IMR-90 (cell line): ENCODE data around the gene CLDN9. TPM values are rescaled to one million over a fixed set of nuclear protein-coding genes. Genes with fewer than 3 reads are reported as not detected.

Source experiments
- ATAC-seq: fragments of 200-7000 bp; cut with Tn5 transposase; 2 replicates; pipeline ENCODE4 v1.9.1; 2020; ENCODE audit warnings: low read depth, mild to moderate bottlenecking, moderate library complexity
- BruUV-seq: library from RNA; stranded (reverse); fragments of 400-500 nt; replicated peaks from 2 replicates; lab custom pipeline; 2021; lab: Mats Ljungman, UMichigan
- CTCF ChIA-PET: fragments of 300-600 bp; formaldehyde crosslinking; extraction: SDS; loops from one replicate; lab custom pipeline; 2021; ENCODE audit warnings: antibody characterized with exemption; lab: Yijun Ruan, JAX
- POLR2A ChIA-PET: fragments of 300-600 bp; sonication (Branson Sonifier 250); formaldehyde crosslinking; loops from one replicate; lab custom pipeline; 2022; ENCODE audit warnings: antibody characterized with exemption; ENCODE audit not compliant: unreplicated experiment; lab: Charles Lee
- DNase-seq: peaks from one replicate; pipeline ENCODE4 v3.0.0; 2013
- H2AFZ ChIP-seq: replicated peaks from 2 replicates; pipeline ENCODE3; 2013; ENCODE audit warnings: low read length, mild to moderate bottlenecking; ENCODE audit not compliant: poor library complexity
- H2AK5ac ChIP-seq: 2 replicates; pipeline ENCODE4 v1.6.1; 2013; ENCODE audit warnings: low read depth, low read length, inconsistent platforms
- H2AK9ac ChIP-seq: replicated peaks from 2 replicates; pipeline ENCODE3; 2013; ENCODE audit warnings: mild to moderate bottlenecking, low read depth, low read length, moderate library complexity; ENCODE audit not compliant: poor library complexity
- H2BK120ac ChIP-seq: 2 replicates; pipeline ENCODE4 v1.6.1; 2013; ENCODE audit warnings: low read depth, low read length, inconsistent platforms
- H2BK15ac ChIP-seq: 3 replicates; pipeline ENCODE4 v1.6.1; 2013; ENCODE audit warnings: low read depth, low read length, inconsistent platforms
- H2BK20ac ChIP-seq: 2 replicates; pipeline ENCODE4 v1.6.1; 2013; ENCODE audit warnings: low read depth, mild to moderate bottlenecking, inconsistent platforms, low read length, moderate library complexity
- H2BK5ac ChIP-seq: 2 replicates; pipeline ENCODE4 v1.6.1; 2013; ENCODE audit warnings: mild to moderate bottlenecking, low read depth, low read length, inconsistent platforms; ENCODE audit not compliant: poor library complexity, severe bottlenecking
- H3K14ac ChIP-seq: replicated peaks from 2 replicates; pipeline ENCODE4 v1.6.1; 2013; ENCODE audit warnings: low read depth, low read length, inconsistent platforms
- H3K18ac ChIP-seq: 2 replicates; pipeline ENCODE4 v1.6.1; 2013; ENCODE audit warnings: low read depth, low read length, control low read depth
- H3K23ac ChIP-seq: 2 replicates; pipeline ENCODE4 v1.6.1; 2013; ENCODE audit warnings: low read depth, low read length, inconsistent platforms
- H3K27ac ChIP-seq: 2 replicates; pipeline ENCODE4 v1.5.1; 2013; ENCODE audit warnings: mild to moderate bottlenecking, control low read depth, low read length; ENCODE audit not compliant: insufficient read depth
- H3K27me3 ChIP-seq: 2 replicates; pipeline ENCODE4 v1.6.1; 2013; ENCODE audit warnings: low read length; ENCODE audit not compliant: control insufficient read depth, insufficient read depth
- H3K36me3 ChIP-seq: 2 replicates; pipeline ENCODE4 v1.6.1; 2013; ENCODE audit warnings: low read length, mixed read lengths; ENCODE audit not compliant: control insufficient read depth, insufficient read depth
- H3K4ac ChIP-seq: 2 replicates; pipeline ENCODE4 v1.6.1; 2013; ENCODE audit warnings: low read depth, low read length, inconsistent platforms
- H3K4me1 ChIP-seq: 2 replicates; pipeline ENCODE4 v1.6.1; 2013; ENCODE audit warnings: low read length, mixed read lengths; ENCODE audit not compliant: control insufficient read depth, insufficient read depth
- H3K4me2 ChIP-seq: 2 replicates; pipeline ENCODE4 v1.6.1; 2013; ENCODE audit warnings: low read depth, mild to moderate bottlenecking, control low read depth, low read length, moderate library complexity
- H3K4me3 ChIP-seq: 2 replicates; pipeline ENCODE4 v1.5.1; 2013; ENCODE audit warnings: low read depth, mild to moderate bottlenecking, control low read depth, low read length, moderate library complexity; ENCODE audit not compliant: insufficient read depth
- H3K56ac ChIP-seq: 2 replicates; pipeline ENCODE4 v1.6.1; 2013; ENCODE audit warnings: low read length, inconsistent platforms; ENCODE audit not compliant: insufficient read depth; ENCODE audit errors: extremely low read depth
- H3K79me1 ChIP-seq, 2 experiments: 2 replicates each; pipeline ENCODE4 v1.6.1; 2013; ENCODE audit warnings: low read length in 2 of 2, inconsistent platforms in 1 of 2, low read depth in 1 of 2
- H3K9ac ChIP-seq: 2 replicates; pipeline ENCODE4 v1.6.1; 2013; ENCODE audit warnings: low read depth, low read length, control low read depth
- H3K9me1 ChIP-seq: 2 replicates; pipeline ENCODE4 v1.6.1; 2013; ENCODE audit warnings: low read length, inconsistent platforms; ENCODE audit not compliant: insufficient read depth
- H3K9me3 ChIP-seq: 2 replicates; pipeline ENCODE4 v1.6.1; 2013; ENCODE audit warnings: low read length; ENCODE audit not compliant: control insufficient read depth, insufficient read depth
- H4K20me1 ChIP-seq: 2 replicates; pipeline ENCODE4 v1.6.1; 2013; ENCODE audit warnings: low read length, inconsistent platforms; ENCODE audit not compliant: insufficient read depth
- H4K5ac ChIP-seq: 2 replicates; pipeline ENCODE4 v1.6.1; 2013; ENCODE audit warnings: mild to moderate bottlenecking, low read depth, low read length, control low read depth
- H4K8ac ChIP-seq, 2 experiments: 2 replicates each; pipeline ENCODE4 v1.6.1; 2013; ENCODE audit warnings: low read depth in 2 of 2, low read length in 2 of 2, control low read depth in 1 of 2, inconsistent platforms in 1 of 2
- H4K91ac ChIP-seq: 2 replicates; pipeline ENCODE4 v1.6.1; 2013; ENCODE audit warnings: low read depth, low read length, inconsistent platforms; ENCODE audit not compliant: insufficient read depth
- BHLHE40 ChIP-seq: fragments of 150-350 bp; IDR thresholded peaks from 2 replicates; pipeline ENCODE4 v1.6.1; 2016; ENCODE audit warnings: mild to moderate bottlenecking, low read depth, low read length
- CHD1 ChIP-seq: IDR thresholded peaks from 2 replicates; pipeline ENCODE4 v1.6.1; 2012; ENCODE audit warnings: low read depth, low read length, improper control_type of control experiment
- CTCF ChIP-seq: conservative IDR thresholded peaks from 2 replicates; pipeline ENCODE4 v1.5.1; 2012; ENCODE audit warnings: mild to moderate bottlenecking, low read depth, low read length, improper control_type of control experiment
- FOS ChIP-seq: fragments of 150-350 bp; IDR thresholded peaks from 2 replicates; pipeline ENCODE4 v1.6.1; 2016; ENCODE audit warnings: low read depth, low read length
- MAZ ChIP-seq: IDR thresholded peaks from 2 replicates; pipeline ENCODE4 v1.6.1; 2012; ENCODE audit warnings: low read depth, mild to moderate bottlenecking, low read length, improper control_type of control experiment, moderate library complexity, borderline replicate concordance
- SMC3 ChIP-seq: fragments of 150-350 bp; IDR thresholded peaks from 2 replicates; pipeline ENCODE4 v1.6.1; 2016; ENCODE audit warnings: low read depth, mild to moderate bottlenecking, antibody characterized with exemption, low read length, moderate library complexity
- WGBS, 2 experiments: methylation state at CpG; one replicate each; pipeline versions ENCODE4 v1.1.5 to v1.1.7; 2013; ENCODE audit warnings: missing lambda C conversion rate in 2 of 2; ENCODE audit not compliant: insufficient read length in 1 of 2; ENCODE audit errors: extremely low coverage in 2 of 2; 5-methylcytosine and 5-hydroxymethylcytosine counted together
- dilution Hi-C: fragments of 300-500 bp; cut with HindIII; formaldehyde crosslinking; loops from one replicate; pipeline ENCODE4 v1.14.3; 2018; ENCODE audit warnings: low sequenced_read_pairs; ENCODE audit not compliant: unreplicated experiment
- in situ Hi-C: fragments of 300-500 bp; cut with MboI; formaldehyde crosslinking; loops from 3 replicates; pipeline ENCODE4 v1.14.3; 2019; ENCODE audit warnings: low sequenced_read_pairs, inconsistent platforms, mixed read lengths
- intact Hi-C: fragments of 100-400 bp; cut with micrococcal nuclease; formaldehyde crosslinking; loops from 2 replicates; pipeline ENCODE4 v1.10.0; 2022
- polyA plus RNA-seq, 3 experiments: library from polyadenylated mRNA; depleted of rRNA; stranded (reverse); fragments of >200 nt; gene quantifications; 2 replicates each; pipeline ENCODE4 v1.2.3, GENCODE V29; 2012; ENCODE audit warnings: low replicate concordance in 1 of 3
- total RNA-seq: library from RNA; depleted of rRNA; stranded (reverse); fragments of >200 nt; gene quantifications from 2 replicates; pipeline ENCODE4 v1.2.3, GENCODE V29; 2012

CLDN9 gene
- total and polyA plus RNA-seq, 2 of the 4 experiments (the other 2 are of a cell fraction): 0.05 TPM; not detected in 1

GRCh38 chr16:2969545-2970521 is 42.9 kb upstream of the CLDN9 start:
- Histone ChIP-seq H3K36me3 (peaks cover 2% of the 10 kb centered on the region; the same call in 1 of the 2 replicates), H2AK5ac (peak overlapping the region; percentile 50; the same call in 1 of the 2 replicates), H2BK120ac (no peak overlapping the region), H3K23ac (peak overlapping the region; percentile 56; the same call in 1 of the 2 replicates), H3K9me1 (peaks cover 17% of the 10 kb centered on the region), H3K4me1 (peaks cover 3% of the 10 kb centered on the region; the same call in 1 of the 2 replicates), H3K14ac (no peak overlapping the region; the same call in 1 of the 2 replicates), H3K27me3 (peaks cover 21% of the 10 kb centered on the region), H3K4me3 (peak overlapping the region; percentile 72), H4K5ac (no peak overlapping the region), H2BK20ac (no peak overlapping the region), H3K9ac (peak overlapping the region; percentile 55; the same call in 1 of the 2 replicates), H3K27ac (peak overlapping the region; percentile 17; the same call in 1 of the 2 replicates), H2BK15ac (no peak overlapping the region), H3K4me2 (peak overlapping the region; percentile 84), H3K79me1 (peaks cover 5 to 23% of the 10 kb centered on the region in 2 experiments; a peak in 3 of 4 replicates), H3K56ac (peak overlapping the region; percentile 17; the same call in 1 of the 2 replicates), H4K20me1 (peaks cover 24% of the 10 kb centered on the region), H4K8ac (no peak overlapping the region), H4K91ac (no peak overlapping the region; the same call in 1 of the 2 replicates), H3K4ac (no peak overlapping the region; the same call in 1 of the 2 replicates), H2BK5ac (no peak overlapping the region), H3K18ac (no peak overlapping the region), H2AFZ (peak overlapping the region; percentile 94), H2AK9ac (peak overlapping the region; percentile 93), H3K9me3 (no peaks in the 10 kb centered on the region)
- WGBS, 2 experiments: 3% methylated on average over 29 of the region's 83 CpGs; no CpG with 5 or more reads in 1 of the 2 experiments
- intact Hi-C loops (no loop called here), in situ Hi-C loops (no loop called here), dilution Hi-C loops (no loop called here)
- CTCF ChIA-PET: interaction anchor here (0.9 to 1.0 kb wide), 2 partner anchors 15 to 86 kb away, joined by 3 read pairs; partner anchors contain the start of gene FLYWCH2
- TF ChIP-seq MAZ: peak; percentile 79
- no peak for TF ChIP-seq CHD1
- TF ChIP-seq BHLHE40: no peak
- no peak for TF ChIP-seq FOS
- peak; percentile 55 for TF ChIP-seq CTCF
- TF ChIP-seq SMC3: peak; percentile 16; the same call in 1 of the 2 replicates
- DNase-seq (peak; percentile 49), ATAC-seq (peak; percentile 55)
- no TSS peak for BruUV-seq
- POLR2A ChIA-PET: no interaction called here
